HG03280 (cell line): ENCODE data around the gene NFYA.

Experiments used
- ATAC-seq: cut with Tn5 transposase; IDR thresholded peaks from one replicate; pipeline ENCODE4 v1.9.1; 2021; ENCODE audit warnings: mild to moderate bottlenecking, moderate library complexity; ENCODE audit not compliant: unreplicated experiment

NFYA gene

DNA sequence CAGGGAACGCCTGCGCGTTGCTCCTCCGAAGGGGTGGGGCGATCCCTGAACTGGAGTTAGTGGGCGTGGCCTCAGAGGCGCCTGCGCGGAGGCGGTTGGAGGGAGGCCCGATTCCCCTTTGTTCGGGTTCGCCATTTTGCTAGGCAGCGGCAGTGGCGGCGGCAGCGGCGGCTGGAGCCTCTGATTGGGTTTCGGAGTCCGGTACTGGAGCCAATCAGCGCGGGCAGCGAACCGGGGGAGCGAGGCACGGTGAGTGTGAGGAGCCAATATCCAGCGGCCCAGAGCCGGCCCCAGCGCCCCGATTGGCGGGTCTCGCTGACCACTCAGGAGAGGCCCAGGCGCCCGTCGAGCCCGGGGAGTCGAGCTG lies at the start of gene NFYA:
TSS of gene NFYA (plus strand) at position 139 of the 367 bp plus-strand sequence. CDS start 6,116 bp downstream, outside the sequence.
- ATAC-seq, result peak; percentile 67

DNA sequence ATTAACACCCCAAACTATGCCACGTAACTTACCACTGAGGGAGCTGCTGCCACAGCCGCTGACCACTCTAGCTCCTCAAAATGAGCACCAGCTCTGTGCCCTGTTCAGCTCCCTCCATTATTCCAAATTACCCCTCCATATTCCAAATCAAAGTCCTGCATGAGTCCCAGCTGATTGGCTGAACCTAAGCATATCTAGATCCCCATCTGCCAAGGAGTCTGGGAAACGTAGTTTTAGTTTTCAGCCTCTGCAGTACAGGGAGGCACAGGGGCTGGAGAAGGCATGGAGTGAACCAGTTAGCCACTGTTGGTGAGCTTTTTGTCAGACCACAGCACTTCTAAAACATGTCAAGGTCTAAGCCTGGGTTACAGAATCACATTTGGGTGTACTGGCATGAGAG lies 49.7 kb upstream of the NFYA start:
- ATAC-seq, result no peak

DNA sequence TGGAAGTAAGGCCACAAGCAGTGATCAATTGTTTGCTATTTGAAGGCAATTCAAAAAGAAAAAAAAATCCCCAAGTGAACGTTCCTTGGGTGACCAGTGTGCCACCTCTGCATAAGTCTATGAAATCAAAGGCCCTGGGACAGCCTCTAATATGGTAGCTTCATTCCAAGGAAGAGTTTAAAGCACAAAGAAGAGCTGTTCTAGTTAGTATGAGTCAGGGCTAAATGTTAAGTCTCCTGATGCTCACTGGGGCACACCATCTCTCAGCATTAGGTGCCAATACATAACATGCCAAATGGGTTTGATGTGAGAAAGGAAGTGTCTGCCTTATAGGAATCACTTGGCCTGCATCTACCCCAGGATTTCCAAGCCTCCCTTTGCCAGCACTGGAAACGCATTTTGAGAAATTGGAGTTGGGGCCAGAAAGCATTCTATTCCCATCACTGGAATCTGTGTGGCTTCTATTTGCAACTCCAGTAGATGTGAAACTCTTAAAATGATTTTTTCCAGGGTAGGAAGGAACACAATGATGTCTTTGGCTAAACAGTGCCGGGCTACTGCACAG lies 46.7 kb upstream of the NFYA start:
- ATAC-seq, result no peak

DNA sequence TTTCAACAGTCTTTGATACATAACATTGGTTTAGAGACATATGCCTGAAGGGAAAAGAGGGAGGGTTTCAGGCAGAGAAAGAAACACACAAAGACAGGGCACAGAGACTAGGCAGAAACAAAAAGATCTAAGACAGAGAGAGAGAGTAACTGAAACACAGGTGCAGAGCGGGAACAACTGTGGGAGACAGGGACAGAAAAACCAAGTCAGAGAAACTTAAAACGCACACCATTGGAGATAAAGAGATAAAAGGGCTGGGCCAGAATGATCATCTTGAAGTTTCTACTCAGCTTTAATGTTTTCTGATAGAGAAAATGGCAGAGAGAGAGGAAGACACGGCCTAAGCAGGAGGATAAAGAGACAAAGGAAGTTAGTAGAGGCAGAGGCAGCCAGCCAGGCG lies 45.5 kb upstream of the NFYA start:
- ATAC-seq, result no peak

DNA sequence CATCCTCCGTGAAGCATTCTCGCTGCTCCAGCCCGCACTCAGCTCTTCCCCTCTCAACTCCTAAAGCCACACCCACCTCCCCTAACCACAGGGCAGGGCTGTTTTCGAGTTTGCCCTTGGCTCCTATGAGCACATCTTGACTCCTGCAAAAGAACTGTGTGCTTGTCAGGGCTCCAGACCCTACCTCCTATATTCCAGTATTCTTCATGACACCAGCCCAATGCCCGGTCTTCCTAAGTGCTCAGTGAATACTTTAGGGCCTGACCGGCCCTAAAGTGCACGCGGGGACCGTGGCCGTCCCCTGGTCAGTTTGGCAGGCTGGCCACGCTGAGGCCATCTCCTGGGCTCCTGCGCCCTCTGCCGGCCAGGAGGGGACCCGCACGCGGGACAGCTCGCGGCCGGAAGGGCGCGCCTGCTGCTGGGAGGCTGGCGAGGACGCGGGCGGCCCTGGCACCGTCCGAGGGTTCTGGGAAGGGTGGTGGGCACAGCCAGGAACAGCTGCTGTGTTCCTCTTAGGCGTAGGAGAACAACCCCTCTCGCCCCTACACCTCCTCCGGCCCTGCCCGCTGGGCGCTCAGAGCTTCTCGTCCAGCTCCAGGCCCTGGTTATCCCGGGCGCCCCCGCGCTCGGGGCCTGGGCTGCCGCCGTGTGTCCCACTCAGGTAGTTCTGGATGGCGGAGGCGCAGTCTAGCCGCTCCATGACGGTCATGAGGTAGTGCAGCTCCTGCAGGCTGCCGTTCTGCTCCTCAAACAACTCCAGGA lies 44.8 kb upstream of the NFYA start:
- ATAC-seq, result peak; percentile 82

DNA sequence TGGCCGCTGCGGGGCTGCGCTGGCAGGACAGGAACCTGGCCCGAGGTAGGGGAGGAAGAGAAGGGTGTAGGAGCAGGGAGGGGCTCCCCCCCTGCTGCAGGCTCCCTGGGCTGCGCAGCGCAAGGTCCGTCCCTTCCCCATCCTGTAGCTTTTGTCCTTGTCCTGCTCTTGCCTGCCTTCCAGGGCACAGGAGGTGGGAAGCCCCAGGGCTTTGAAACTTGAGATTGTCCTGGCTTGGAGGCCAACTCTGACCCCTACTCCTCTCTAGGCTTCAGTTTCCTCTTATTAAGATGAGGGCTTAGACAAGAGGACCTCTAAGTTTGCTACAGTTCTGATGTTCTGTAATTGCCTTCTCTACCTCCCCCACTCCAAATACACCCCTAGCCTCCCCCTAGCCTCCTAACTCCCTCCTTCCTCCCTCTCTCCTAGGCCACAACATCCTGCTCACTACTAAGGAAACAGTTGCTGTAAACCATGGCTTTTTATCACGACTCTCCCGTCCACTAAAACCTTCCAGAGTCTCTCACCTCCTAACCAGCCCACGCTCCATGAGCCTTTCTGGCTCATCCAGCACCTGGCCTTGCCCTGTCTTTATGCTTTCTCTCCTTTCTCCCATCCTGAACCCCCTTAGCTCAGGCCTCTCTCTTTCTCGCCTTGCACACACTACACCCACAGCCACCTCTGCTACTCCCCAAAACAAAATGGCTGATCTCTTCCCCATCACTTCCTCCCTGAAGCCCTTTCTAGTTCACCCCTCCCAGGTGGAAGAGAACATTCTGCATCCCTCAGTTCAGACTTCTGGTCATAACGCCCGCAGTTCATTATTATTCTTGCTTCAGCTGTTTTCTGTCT lies 44.0 kb upstream of the NFYA start:
- ATAC-seq, result peak; percentile 27

DNA sequence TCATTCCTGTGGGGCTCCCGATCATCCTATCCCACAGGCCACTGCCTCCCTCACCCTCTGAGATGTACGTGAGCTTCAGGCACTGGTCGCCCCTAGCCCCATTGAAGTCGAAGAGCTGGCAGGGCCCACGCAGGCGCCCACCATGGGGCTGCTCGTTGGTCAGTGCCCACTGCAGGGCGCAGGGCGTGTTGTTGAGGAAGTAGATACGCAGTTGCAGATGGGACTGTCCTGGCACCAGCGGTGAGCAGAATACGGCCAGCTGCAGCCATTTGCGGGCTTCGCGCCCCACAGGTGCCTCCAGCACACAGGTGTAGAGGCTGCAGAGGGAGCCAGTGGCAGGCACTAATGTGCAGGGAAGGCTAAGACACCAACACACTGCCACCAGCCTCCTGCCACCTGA lies 39.9 kb upstream of the NFYA start:
- no peak for ATAC-seq

DNA sequence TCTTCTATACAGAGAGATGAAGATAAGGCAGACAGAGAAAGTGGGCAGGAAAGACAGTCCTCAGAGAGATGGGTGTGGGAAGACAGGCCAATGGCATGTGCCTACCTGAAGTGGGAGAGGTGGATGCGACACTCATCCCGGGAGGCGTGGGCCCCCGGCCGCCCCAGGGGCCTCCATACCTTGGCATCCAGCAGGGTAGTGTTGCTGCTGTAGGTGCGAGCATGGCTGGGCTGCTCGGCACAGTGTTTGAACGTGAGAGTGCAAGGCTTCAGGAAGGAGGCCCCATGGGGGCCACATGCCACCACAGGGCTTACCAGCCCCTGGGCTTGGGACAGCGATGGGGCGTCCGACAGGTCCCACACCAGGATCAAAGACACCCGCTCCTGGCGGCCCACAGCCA lies 39.0 kb upstream of the NFYA start:
- no peak for ATAC-seq

DNA sequence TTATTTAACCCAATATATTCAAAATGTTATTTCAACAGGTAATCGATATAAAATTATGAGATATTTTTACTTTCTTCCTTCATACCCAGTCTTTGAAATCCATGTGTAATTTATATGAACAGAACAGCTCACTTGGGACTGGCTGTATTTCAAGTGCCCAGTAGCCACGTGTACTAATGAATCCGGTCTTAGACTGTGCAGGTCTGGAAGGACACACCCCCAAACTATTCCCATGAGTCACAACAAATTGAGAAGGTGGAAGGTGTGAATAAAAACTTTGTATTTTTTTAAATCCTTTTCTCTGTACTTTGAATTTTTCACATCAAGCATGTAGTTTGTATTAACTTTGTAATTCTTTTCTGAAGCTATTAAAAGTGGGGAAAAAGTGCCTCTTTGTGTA lies 36.6 kb upstream of the NFYA start:
- no peak for ATAC-seq

DNA sequence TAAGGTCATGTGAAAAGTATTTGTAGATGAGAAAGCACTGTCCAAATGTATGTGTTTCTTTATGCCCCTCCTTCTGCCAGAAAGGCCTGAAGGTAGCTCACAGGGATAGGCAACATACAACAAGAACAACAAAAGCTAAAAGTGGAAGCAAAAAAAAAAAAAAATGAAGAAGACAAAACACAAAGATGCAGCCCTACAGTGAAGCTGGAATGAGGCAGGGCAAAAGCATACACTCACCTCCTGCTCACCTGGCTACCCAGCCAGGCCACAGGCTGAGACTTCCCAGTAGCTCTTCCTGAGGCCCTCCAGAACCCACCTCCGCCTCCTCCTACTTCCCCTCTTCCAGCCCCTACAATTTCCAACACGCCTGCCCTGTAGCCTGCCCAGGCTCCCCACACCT lies 36.2 kb upstream of the NFYA start:
- no peak for ATAC-seq

DNA sequence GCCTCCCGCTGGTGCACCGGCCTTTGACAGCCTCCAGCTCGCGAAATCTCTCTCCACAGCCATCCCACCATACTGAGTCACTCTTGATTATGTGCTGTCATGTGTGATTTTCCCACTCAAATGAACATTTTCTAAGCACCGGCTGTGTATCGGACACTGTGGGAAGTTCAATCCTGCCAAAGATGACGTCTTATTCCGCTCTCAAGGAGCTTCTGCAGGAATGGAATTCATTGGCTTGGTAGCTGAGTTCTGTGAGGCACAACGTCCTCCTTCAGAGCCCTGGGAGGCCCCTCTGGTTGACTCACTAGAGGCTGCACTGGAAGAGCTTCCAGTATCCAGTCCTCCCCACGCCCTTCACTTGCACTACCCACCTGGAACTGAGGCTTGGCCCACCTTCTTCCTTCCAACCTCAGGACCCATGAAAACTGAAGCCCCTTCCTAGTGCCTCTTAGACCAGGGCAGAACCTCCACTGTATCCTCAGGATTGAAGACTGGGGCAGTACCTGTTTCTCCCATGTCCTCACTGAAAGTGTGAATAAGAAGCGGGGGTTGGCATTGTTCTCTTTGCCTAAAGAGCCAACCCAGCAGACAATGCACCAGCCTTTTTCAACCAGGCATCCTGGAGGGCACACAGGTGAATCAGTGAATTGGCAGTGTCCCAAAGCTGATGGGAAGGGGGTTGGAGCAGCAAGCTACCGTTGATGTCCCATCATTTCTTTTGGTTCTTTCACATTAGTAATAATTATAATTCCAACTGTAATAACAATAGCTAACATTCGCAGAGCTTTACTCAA lies 35.5 kb upstream of the NFYA start:
- ATAC-seq, result no peak

DNA sequence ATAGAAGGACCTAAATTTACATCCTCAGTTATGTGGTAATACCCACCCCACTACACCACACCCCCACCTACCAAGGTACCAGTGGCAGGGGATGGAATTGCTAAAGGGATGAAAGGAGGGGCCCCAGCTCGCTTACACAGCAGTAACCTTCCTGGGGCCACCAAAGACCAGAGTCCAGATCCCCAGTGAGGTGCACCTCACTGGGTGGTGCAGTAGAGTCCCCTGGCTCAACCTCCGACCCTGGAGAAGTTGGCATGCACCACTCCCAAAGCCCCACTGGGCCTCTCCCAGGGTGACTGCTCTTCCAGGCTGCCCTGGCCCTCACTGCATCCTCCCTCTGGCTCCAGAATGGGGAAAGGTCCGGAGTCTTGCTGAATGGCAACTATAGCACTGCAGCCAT lies 34.6 kb upstream of the NFYA start:
- no peak for ATAC-seq

DNA sequence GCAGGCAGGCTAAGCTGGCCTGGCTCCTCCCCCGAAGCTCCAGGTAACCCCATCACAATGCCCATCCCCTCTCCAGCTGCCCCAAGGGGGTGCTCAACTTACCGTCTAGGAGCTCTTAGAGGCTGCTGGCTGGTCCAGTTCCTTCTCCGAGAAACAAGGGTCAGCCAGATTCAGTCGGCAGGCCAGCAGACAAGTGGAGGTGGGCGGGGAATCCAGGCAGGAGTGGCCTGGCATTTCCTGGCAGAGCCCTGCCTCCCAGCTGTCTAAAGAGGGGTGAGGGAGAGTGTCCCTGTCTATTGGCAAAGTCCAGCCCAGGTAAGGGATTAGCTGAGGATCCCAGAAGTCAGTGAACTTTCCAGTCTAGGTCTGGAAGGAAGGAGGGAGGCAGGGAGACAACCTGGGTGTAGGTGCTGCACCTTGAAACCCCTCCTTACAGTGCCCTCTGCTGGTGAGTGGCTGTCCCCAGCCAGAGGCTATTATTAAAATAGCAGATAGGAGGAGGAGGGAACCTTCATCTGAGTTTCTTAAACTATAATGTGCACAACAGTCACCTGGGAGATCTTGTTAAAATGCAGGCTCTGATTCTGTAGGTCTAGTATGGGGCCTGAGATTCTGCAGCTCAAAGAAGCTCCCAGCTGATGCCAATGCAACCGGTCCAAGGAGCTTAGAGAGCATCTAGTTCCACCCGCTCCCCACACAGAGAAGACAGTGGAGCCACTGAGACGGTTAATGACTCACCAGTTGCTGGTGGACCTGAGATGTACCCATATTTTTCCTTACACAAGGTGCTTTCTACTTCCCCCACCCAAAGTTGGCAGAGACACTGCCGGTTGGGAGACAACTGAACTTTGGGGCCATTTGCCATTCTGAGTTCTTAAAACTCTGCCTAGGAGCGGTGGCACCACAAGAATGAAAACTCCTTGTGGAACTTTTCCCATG lies 33.4 kb upstream of the NFYA start, which contains the start of gene UNC5CL:
TSS of gene UNC5CL (minus strand) at position 162 of the 939 bp plus-strand sequence. CDS start 4,147 bp downstream, outside the sequence.
- no peak for ATAC-seq

DNA sequence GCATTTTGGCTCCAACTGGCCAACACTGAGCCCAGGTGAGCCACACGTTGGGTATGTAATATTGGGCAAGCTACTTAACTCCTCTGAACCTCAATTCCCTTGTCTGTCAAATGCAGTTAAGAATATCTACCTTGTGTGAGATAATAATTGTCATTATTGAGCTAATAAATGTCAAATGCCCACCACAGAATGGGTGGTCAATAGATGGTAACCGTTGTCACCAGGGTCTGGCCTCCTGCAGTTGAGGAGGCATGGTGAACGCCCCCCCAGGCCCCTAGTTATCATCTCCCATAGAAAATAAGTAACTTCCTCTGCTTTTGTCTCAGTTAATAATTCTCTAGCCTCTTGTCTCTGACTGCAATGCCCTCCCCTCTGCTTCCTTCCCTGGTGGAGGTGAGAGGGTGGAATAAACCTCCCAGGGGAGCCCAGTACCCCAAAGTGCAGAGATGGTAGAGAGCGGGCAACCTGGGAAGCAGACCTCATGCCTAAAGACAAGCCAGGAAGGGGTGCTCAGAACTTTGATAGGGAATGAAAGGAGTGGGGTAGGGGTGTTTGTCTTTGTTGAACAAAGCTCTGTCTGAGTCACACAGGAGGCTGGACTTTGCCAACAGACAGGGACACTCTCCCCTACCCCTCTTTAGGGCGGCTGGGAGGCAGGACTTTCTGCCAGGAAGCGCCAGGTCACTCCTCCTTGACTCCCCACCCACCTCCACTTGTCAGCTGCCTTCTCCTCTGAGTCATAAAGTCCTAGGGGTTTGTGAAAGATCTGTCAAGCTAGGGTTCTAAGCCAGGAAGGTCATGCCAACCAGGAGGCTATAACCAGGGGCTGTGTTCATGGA lies 32.5 kb upstream of the NFYA start:
- ATAC-seq, result no peak

DNA sequence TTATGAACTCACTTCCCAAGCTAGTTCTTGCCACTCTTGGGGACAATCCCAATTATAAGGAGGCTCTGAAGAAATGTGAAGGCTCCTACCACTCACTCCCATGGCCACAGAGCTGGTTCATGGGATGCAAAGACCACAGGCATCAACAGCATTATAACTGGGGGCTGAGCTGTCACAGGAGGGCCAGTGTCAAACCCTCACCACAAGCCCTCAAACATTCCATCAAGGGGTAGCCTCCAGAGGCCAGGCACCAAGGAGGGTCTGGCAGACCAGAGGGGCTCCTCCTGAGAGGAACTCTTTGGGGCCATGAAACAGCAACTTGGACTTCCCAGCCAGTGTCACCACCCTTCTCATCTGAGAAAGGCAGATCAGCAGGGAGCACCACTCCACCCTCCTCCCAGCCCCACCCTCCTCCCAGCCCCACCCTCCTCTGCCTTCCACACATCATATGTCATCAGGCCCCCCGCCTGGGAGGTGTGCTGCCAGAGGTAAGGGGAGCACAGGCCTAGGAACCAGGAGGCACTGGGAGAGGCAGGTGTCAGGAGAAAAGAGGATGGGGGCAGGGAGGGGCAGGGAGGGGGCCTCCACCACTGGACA lies 31.7 kb upstream of the NFYA start:
- no peak for ATAC-seq

DNA sequence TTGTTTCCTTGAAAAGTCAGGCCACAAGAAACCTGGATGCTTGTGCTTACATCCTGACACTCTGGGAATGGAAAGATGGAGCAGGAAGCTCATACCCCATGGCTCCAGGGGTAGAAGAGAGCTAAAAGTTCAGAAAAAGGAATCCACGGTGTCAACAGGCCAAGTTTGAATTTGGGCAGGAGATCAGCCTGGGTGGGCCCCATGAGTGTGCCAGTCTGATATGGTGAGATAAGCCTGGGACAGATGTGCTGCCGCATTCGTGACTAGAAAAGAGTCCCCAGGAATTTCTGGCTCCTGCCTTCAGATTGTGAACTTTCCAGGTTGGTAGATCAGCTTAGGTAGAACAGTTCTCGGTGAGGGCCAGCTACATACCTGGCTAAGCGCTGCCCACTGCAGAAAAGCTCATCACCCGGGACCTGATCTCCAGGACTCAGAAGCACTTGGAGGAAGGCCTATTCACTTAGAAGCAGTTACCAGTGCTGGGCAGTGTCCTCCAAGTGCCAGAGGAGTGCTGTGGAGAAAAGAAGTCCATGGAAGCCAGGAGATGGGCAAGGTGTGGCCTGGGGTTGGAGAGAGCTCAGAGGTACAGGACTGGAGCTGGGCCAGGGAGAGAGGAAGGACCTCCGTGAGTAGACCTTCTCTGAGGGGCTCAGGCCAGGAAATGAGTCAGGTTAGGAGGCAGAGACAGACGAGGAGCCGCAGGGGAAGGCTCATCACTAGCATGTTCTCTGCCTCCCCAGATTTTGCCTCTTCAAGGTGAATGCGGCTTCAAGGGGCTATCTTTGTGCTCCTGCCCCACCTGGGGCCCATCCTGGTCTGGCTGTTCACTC lies 30.3 kb upstream of the NFYA start, which contains the start of gene TSPO2:
TSS of gene TSPO2 (plus strand) at position 242 of the 830 bp plus-strand sequence. CDS start at position 761, 519 bp downstream.
- no peak for ATAC-seq

DNA sequence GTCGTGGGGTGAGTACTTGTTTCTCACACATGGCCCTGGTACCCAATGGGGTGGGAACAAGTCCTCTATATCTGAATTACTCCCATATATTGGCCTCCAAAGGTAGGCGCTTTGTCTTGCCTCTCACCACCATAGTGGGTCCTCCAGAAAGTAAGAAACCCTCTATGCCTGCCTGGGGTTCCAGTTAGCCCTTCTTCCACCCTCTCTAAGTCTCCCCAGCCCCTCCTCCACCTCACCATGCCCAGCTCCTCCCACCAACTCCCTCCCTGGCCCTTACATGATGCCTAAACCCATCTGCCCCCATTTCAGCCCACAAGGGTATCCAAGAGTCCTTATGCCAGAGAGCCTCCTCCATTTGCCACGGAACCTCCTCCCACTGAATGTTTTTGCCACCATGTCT lies 29.6 kb upstream of the NFYA start:
- no peak for ATAC-seq

DNA sequence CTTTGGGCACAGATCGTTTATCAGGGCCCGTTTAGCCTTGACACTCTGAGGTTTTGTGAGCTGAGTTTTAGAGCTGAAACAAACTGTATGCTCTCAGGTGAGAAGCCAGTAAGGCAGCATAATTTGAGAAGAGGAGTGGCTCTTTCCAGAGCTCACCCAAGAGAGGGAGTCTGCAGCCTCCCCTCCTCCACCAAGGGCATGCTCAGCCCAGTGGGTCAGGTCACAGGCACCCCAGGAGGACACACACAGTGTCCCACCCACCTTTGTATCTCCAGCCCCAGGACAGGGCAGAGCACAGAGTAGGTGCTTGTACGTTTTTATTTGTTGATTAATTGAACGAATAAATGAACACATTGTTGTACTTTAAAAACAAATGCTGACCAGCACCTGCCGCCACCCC lies 27.1 kb upstream of the NFYA start:
- ATAC-seq, result no peak
